CD14-positive monocyte (primary cell): ENCODE measurements around the gene FGD4. TPM values are rescaled to one million over a fixed set of nuclear protein-coding genes. Genes with fewer than 3 reads are reported as not detected.
A peak's percentile ranks its signal among the peaks of the same experiment; 100 is the strongest.

ENCODE experiments used
- DNase-seq, 3 donors: peaks; one replicate each; pipeline ENCODE4 v3.0.0-alpha.2; 2011 to 2022
- H2AFZ ChIP-seq: 2 replicates; pipeline ENCODE4 v1.6.0; 2012; ENCODE audit warnings: mild to moderate bottlenecking, low read depth, low read length, inconsistent platforms; ENCODE audit not compliant: insufficient read depth, poor library complexity, severe bottlenecking
- H3K27ac ChIP-seq, 2 donors: 1 replicate in 1 of 2; 2 replicates in 1 of 2; pipeline ENCODE4 v1.5.1; 2012 to 2013; ENCODE audit warnings: low read length in 2 of 2, control low read depth in 1 of 2, inconsistent platforms in 1 of 2, low read depth in 1 of 2, mild to moderate bottlenecking in 1 of 2
- H3K27me3 ChIP-seq, 2 donors: one replicate each; pipeline versions ENCODE4 v1.6.0 to v1.6.1; 2011 to 2013; ENCODE audit warnings: low read length in 2 of 2; ENCODE audit not compliant: control insufficient read depth in 2 of 2, insufficient read depth in 2 of 2
- H3K36me3 ChIP-seq, 2 donors: replicated peaks in 1 of 2; 1 replicate in 1 of 2; 2 replicates in 1 of 2; pipeline versions ENCODE4 v1.5.1 to v1.6.1; 2012 to 2013; ENCODE audit warnings: low read length in 2 of 2, control low read depth in 1 of 2, inconsistent platforms in 1 of 2, mild to moderate bottlenecking in 1 of 2; ENCODE audit not compliant: insufficient read depth in 2 of 2, control insufficient read depth in 1 of 2
- H3K4me1 ChIP-seq, 2 donors: 1 replicate in 1 of 2; 2 replicates in 1 of 2; pipeline versions ENCODE4 v1.5.1 to v1.6.1; 2012 to 2013; ENCODE audit warnings: low read length in 2 of 2, control low read depth in 1 of 2, inconsistent platforms in 1 of 2, mild to moderate bottlenecking in 1 of 2, moderate library complexity in 1 of 2; ENCODE audit not compliant: insufficient read depth in 2 of 2, control insufficient read depth in 1 of 2
- H3K4me2 ChIP-seq: replicated peaks from 2 replicates; pipeline ENCODE3; 2012; ENCODE audit warnings: low read length, moderate library complexity, mild to moderate bottlenecking; ENCODE audit not compliant: poor library complexity, severe bottlenecking; ENCODE audit errors: extremely low read depth
- H3K4me3 ChIP-seq, 3 experiments: fragments of 200-600 bp in 1 of 3; sonication (generic) in 1 of 3; replicated peaks in 1 of 3; 1 replicate in 2 of 3; 2 replicates in 1 of 3; pipeline ENCODE4 v1.5.1; 2011 to 2013; ENCODE audit warnings: low read length in 3 of 3, mild to moderate bottlenecking in 3 of 3, control low read depth in 2 of 3, low read depth in 2 of 3, inconsistent platforms in 1 of 3, moderate library complexity in 1 of 3
- H3K79me2 ChIP-seq: 2 replicates; pipeline ENCODE4 v1.6.0; 2012; ENCODE audit warnings: mild to moderate bottlenecking, control low read depth, inconsistent platforms, low read length, moderate library complexity; ENCODE audit not compliant: insufficient read depth
- H3K9ac ChIP-seq: 2 replicates; pipeline ENCODE4 v1.6.0; 2017; ENCODE audit warnings: low read length, mild to moderate bottlenecking; ENCODE audit not compliant: insufficient read depth, poor library complexity, severe bottlenecking
- H3K9me3 ChIP-seq, 2 donors: replicated peaks in 1 of 2; 1 replicate in 1 of 2; 2 replicates in 1 of 2; pipeline versions ENCODE4 v1.5.1 to v1.6.1; 2012 to 2013; ENCODE audit warnings: low read length in 2 of 2, control low read depth in 1 of 2; ENCODE audit not compliant: control insufficient read depth in 1 of 2, insufficient read depth in 1 of 2
- H4K20me1 ChIP-seq: 2 replicates; pipeline ENCODE4 v1.6.0; 2012; ENCODE audit warnings: mild to moderate bottlenecking, low read length, control low read depth, moderate library complexity; ENCODE audit not compliant: insufficient read depth
- H3K27ac Mint-ChIP-seq, 7 donors: one replicate each; pipeline ENCODE4 v1.8.0; 2020; ENCODE audit warnings: mild to moderate bottlenecking in 7 of 7, mixed read lengths in 7 of 7, moderate library complexity in 6 of 7, inconsistent platforms in 2 of 7
- H3K27me3 Mint-ChIP-seq, 3 donors: one replicate each; pipeline ENCODE4 v1.8.0; 2021 to 2022; ENCODE audit warnings: low read depth in 3 of 3, mild to moderate bottlenecking in 3 of 3, mixed read lengths in 3 of 3, moderate library complexity in 3 of 3, inconsistent platforms in 1 of 3
- H3K36me3 Mint-ChIP-seq, 2 donors: one replicate each; pipeline ENCODE4 v1.8.0; 2020; ENCODE audit warnings: mixed read lengths in 2 of 2, inconsistent platforms in 1 of 2, mild to moderate bottlenecking in 1 of 2
- H3K4me1 Mint-ChIP-seq: one replicate; pipeline ENCODE4 v1.8.0; 2020; ENCODE audit warnings: mild to moderate bottlenecking, mixed read lengths
- H3K4me3 Mint-ChIP-seq, 2 donors: one replicate each; pipeline ENCODE4 v1.8.0; 2020; ENCODE audit warnings: mild to moderate bottlenecking in 2 of 2, mixed read lengths in 2 of 2, moderate library complexity in 1 of 2
- H3K9me3 Mint-ChIP-seq, 7 donors: one replicate each; pipeline ENCODE4 v1.8.0; 2020 to 2022; ENCODE audit warnings: mixed read lengths in 7 of 7, mild to moderate bottlenecking in 6 of 7, moderate library complexity in 6 of 7, inconsistent platforms in 2 of 7
- WGBS: methylation state at CpG from one replicate; pipeline ENCODE4 v1.1.5; 2013; ENCODE audit warnings: missing lambda C conversion rate; ENCODE audit not compliant: insufficient coverage; 5-methylcytosine and 5-hydroxymethylcytosine counted together
- intact Hi-C, 2 donors: fragments of 100-400 bp; cut with micrococcal nuclease; formaldehyde crosslinking; loops; one replicate each; pipeline versions ENCODE4 v1.15.0 to v1.15.1; 2023
- polyA plus RNA-seq, 3 donors: library from polyadenylated mRNA; depleted of rRNA in 1 of 3; unstranded in 2 of 3; stranded (reverse) in 1 of 3; fragments of 300-500 nt in 2 of 3; fragments of >200 nt in 1 of 3; fragmentation: Illumina TruSeq in 2 of 3; gene quantifications; 1 replicate in 2 of 3; 2 replicates in 1 of 3; pipeline ENCODE4 v1.2.3, GENCODE V29; 2012 to 2021
- TF ChIP-seq, protein P1 (sequence below): fragments of 200-600 bp; IDR thresholded peaks from one replicate; pipeline ENCODE4 v1.8.0; 2022; ENCODE audit warnings: antibody characterized with exemption, mild to moderate bottlenecking

The FGD4 gene
- polyA plus RNA-seq, 3 donors: 5.3 to 34.4 (median 6.0) TPM

DNA sequence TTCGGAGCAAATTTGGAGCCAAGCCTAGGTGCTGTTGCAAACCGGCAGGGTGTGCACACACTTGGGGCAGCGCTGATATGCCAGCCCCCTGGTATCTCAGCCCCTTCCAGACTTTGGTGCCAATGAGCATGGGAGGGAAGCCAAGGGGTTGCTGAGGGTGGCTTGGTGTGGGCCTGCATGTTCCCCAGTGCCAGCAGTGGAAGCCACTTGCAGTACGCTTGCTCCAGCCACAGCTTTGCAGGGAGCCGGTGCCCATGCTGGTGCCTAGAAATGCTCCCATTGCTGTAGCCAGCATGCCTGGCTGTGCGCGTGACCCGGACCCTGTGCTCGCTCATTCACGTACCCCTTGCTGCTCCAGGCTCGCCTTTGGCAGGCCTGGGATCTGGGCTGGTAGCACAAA is 212.6 kb downstream of the FGD4 start:
- H3K4me1 Mint-ChIP-seq: no peaks in the 10 kb centered on the region
- Histone ChIP-seq H3K9me3 (no peaks in the 10 kb centered on the region), H2AFZ (no peak overlapping the region), H3K9ac (no peak overlapping the region), H4K20me1 (peaks cover 42% of the 10 kb centered on the region), H3K4me2 (no peak overlapping the region), H3K27me3 (no peaks in the 10 kb centered on the region), H3K79me2 (no peaks in the 10 kb centered on the region), H3K4me3 (no peak overlapping the region), H3K27ac (no peak overlapping the region), H3K36me3 (peaks cover 82 to 99% of the 10 kb centered on the region in 2 donors), H3K4me1 (no peaks in the 10 kb centered on the region)
- TF ChIP-seq, protein P1, sequence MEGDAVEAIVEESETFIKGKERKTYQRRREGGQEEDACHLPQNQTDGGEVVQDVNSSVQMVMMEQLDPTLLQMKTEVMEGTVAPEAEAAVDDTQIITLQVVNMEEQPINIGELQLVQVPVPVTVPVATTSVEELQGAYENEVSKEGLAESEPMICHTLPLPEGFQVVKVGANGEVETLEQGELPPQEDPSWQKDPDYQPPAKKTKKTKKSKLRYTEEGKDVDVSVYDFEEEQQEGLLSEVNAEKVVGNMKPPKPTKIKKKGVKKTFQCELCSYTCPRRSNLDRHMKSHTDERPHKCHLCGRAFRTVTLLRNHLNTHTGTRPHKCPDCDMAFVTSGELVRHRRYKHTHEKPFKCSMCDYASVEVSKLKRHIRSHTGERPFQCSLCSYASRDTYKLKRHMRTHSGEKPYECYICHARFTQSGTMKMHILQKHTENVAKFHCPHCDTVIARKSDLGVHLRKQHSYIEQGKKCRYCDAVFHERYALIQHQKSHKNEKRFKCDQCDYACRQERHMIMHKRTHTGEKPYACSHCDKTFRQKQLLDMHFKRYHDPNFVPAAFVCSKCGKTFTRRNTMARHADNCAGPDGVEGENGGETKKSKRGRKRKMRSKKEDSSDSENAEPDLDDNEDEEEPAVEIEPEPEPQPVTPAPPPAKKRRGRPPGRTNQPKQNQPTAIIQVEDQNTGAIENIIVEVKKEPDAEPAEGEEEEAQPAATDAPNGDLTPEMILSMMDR: no peak
- no peak overlapping the region for H3K27ac Mint-ChIP-seq
- no peak for DNase-seq
- peaks cover 84 to 87% of the 10 kb centered on the region in 2 donors for H3K36me3 Mint-ChIP-seq
- H3K4me3 Mint-ChIP-seq: no peak overlapping the region
- 91% methylated on average over 10 of the region's 11 CpGs for WGBS
- no peaks in the 10 kb centered on the region for H3K9me3 Mint-ChIP-seq
- intact Hi-C loops: no loop called here
- H3K27me3 Mint-ChIP-seq: peaks cover 0 to 2% (median 0%) of the 10 kb centered on the region in 3 donors

DNA sequence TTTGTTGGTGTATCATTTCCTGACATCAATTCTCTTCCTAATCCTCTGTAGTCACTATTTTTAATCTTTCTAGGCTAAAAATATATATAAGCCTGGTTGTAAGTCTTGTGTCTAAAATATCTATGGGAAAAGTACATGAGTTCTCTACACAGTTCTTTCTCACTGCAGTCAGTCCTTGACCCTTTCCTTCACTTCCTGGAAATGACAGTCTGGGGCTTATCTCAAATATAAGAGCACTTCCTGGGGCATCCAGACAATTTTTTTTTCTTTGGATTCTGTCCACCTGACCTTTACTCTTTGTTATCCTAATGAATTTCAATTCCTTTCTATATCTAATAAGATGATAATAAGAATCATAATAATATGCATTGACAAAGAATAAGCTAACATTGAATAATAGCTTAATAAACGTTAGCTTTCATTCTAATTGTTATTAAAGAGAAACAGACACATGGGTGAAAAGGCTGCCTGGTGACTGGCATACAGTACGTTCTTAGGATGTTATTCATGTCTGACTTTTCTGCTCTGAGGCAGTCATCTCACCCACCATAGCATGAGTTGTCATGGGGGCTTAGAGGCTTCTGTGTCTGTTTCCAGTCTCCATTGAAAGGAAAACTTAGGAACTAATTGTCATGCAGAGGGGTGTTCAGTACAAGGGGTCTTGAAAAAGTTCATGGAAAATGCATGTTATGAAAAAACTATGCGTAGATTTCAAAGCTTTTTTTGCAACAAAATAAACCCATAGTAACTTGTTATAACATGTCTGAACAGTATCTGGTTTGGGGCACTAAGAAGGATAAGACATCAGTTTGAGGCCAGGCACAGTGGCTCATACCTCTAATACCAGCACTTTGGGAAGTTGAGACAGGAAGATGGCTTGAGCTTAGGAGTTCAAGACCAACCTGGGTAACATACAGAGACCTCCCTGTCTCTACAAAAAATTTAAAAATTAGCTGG is 213.6 kb downstream of the FGD4 start:
- Histone ChIP-seq H2AFZ (no peak overlapping the region), H3K9me3 (no peaks in the 10 kb centered on the region), H3K9ac (no peak overlapping the region), H3K4me2 (no peak overlapping the region), H3K79me2 (no peaks in the 10 kb centered on the region), H3K4me3 (no peak overlapping the region), H4K20me1 (peaks cover 43% of the 10 kb centered on the region), H3K27me3 (no peaks in the 10 kb centered on the region), H3K4me1 (no peaks in the 10 kb centered on the region), H3K27ac (no peak overlapping the region), H3K36me3 (peaks cover 77 to 99% of the 10 kb centered on the region in 2 donors)
- Mint-ChIP-seq H3K4me3 (no peak overlapping the region), H3K9me3 (no peaks in the 10 kb centered on the region), H3K36me3 (peaks cover 84 to 86% of the 10 kb centered on the region in 2 donors), H3K27ac (peak overlapping the region in 1 of 7 donors; percentile 60), H3K27me3 (peaks cover 0 to 2% (median 0%) of the 10 kb centered on the region in 3 donors), H3K4me1 (peaks cover 2% of the 10 kb centered on the region)
- intact Hi-C loops: no loop called here
- WGBS: no CpG with 5 or more reads among the region's 3 CpGs
- no peak for DNase-seq
- TF ChIP-seq, protein P1: no peak
